H9 (cell line): ENCODE data around the gene EPHA1. TPM values are rescaled to one million over a fixed set of nuclear protein-coding genes. Genes with fewer than 3 reads are reported as not detected.

ENCODE experiments used
- DNase-seq: peaks from one replicate; pipeline ENCODE4 v3.0.0-alpha.2; 2017
- H2AFZ ChIP-seq: one replicate; pipeline ENCODE4 v1.6.1; 2013; ENCODE audit warnings: mild to moderate bottlenecking, low read length, control low read depth, moderate library complexity
- H2AK5ac ChIP-seq: 2 replicates; pipeline ENCODE4 v1.6.1; 2013; ENCODE audit warnings: low read length, control low read depth, mixed read lengths; ENCODE audit not compliant: insufficient read length
- H2BK120ac ChIP-seq: one replicate; pipeline ENCODE4 v1.6.1; 2013; ENCODE audit warnings: low read depth, mild to moderate bottlenecking, low read length, control low read depth, inconsistent platforms; ENCODE audit not compliant: poor library complexity, severe bottlenecking
- H2BK12ac ChIP-seq: 2 replicates; pipeline ENCODE4 v1.6.1; 2013; ENCODE audit warnings: low read length, control low read depth, mixed read lengths, low read depth; ENCODE audit not compliant: insufficient read length
- H2BK15ac ChIP-seq: 2 replicates; pipeline ENCODE4 v1.6.1; 2013; ENCODE audit warnings: low read depth, low read length, control low read depth
- H2BK20ac ChIP-seq: one replicate; pipeline ENCODE4 v1.6.1; 2013; ENCODE audit warnings: low read depth, mild to moderate bottlenecking, low read length, control low read depth, inconsistent platforms; ENCODE audit not compliant: poor library complexity, severe bottlenecking
- H2BK5ac ChIP-seq: 2 replicates; pipeline ENCODE4 v1.6.1; 2013; ENCODE audit warnings: low read length, control low read depth, mixed read lengths; ENCODE audit not compliant: insufficient read length
- H3K14ac ChIP-seq: 2 replicates; pipeline ENCODE4 v1.6.1; 2013; ENCODE audit warnings: low read length, control low read depth; ENCODE audit not compliant: insufficient read depth
- H3K18ac ChIP-seq: 2 replicates; pipeline ENCODE4 v1.6.1; 2013; ENCODE audit warnings: low read depth, mild to moderate bottlenecking, mixed read lengths, low read length, control low read depth; ENCODE audit not compliant: insufficient read length
- H3K23ac ChIP-seq: 2 replicates; pipeline ENCODE4 v1.6.1; 2013; ENCODE audit warnings: low read length, control low read depth, mixed read lengths, low read depth; ENCODE audit not compliant: insufficient read length
- H3K23me2 ChIP-seq: 2 replicates; pipeline ENCODE4 v1.6.1; 2013; ENCODE audit warnings: low read depth, mild to moderate bottlenecking, mixed read lengths, low read length, control low read depth; ENCODE audit not compliant: insufficient read length, poor library complexity, severe bottlenecking
- H3K27ac ChIP-seq: 2 replicates; pipeline ENCODE4 v1.5.1; 2013; ENCODE audit warnings: low read length, control low read depth, mixed read lengths, low read depth; ENCODE audit not compliant: insufficient read length
- H3K27me3 ChIP-seq: 2 replicates; pipeline ENCODE4 v1.6.1; 2013; ENCODE audit warnings: low read length, control low read depth, inconsistent platforms; ENCODE audit not compliant: insufficient read depth
- H3K4ac ChIP-seq: 2 replicates; pipeline ENCODE4 v1.6.1; 2013; ENCODE audit warnings: low read depth, mild to moderate bottlenecking, control low read depth, inconsistent platforms, low read length, moderate library complexity
- H3K4me1 ChIP-seq: 2 replicates; pipeline ENCODE4 v1.6.1; 2013; ENCODE audit warnings: low read length, control low read depth, inconsistent platforms; ENCODE audit not compliant: insufficient read depth
- H3K4me2 ChIP-seq: 2 replicates; pipeline ENCODE4 v1.6.1; 2013; ENCODE audit warnings: low read length, control low read depth, mixed read lengths; ENCODE audit not compliant: insufficient read length, insufficient read depth
- H3K56ac ChIP-seq: 2 replicates; pipeline ENCODE4 v1.6.1; 2013; ENCODE audit warnings: low read depth, mild to moderate bottlenecking, mixed read lengths, low read length, control low read depth; ENCODE audit not compliant: insufficient read length
- H3K79me1 ChIP-seq: 2 replicates; pipeline ENCODE4 v1.6.1; 2013; ENCODE audit warnings: low read depth, mild to moderate bottlenecking, moderate library complexity, low read length, control low read depth, inconsistent platforms; ENCODE audit not compliant: insufficient read depth, poor library complexity, severe bottlenecking
- H3K79me2 ChIP-seq: 2 replicates; pipeline ENCODE4 v1.6.1; 2013; ENCODE audit warnings: low read length, control low read depth, inconsistent platforms; ENCODE audit not compliant: insufficient read depth
- H3K9ac ChIP-seq: 2 replicates; pipeline ENCODE4 v1.6.1; 2013; ENCODE audit warnings: low read length, control low read depth, mixed read lengths; ENCODE audit not compliant: insufficient read length; ENCODE audit errors: extremely low read depth
- H3K9me3 ChIP-seq: one replicate; pipeline ENCODE4 v1.6.1; 2013; ENCODE audit warnings: low read depth, low read length, inconsistent platforms; ENCODE audit not compliant: control insufficient read depth
- H3T11ph ChIP-seq: one replicate; pipeline ENCODE4 v1.6.1; 2013; ENCODE audit warnings: mild to moderate bottlenecking, low read length, control low read depth, inconsistent platforms
- H4K20me1 ChIP-seq: one replicate; pipeline ENCODE4 v1.6.1; 2013; ENCODE audit not compliant: control insufficient read depth, insufficient read length, insufficient read depth
- H4K5ac ChIP-seq: 2 replicates; pipeline ENCODE4 v1.6.1; 2013; ENCODE audit warnings: low read depth, mild to moderate bottlenecking, mixed read lengths, low read length, control low read depth; ENCODE audit not compliant: insufficient read length
- H4K8ac ChIP-seq: replicated peaks from 2 replicates; pipeline ENCODE4 v1.6.1; 2013; ENCODE audit warnings: low read length, control low read depth, mixed read lengths, low read depth; ENCODE audit not compliant: insufficient read length
- H4K91ac ChIP-seq: 2 replicates; pipeline ENCODE4 v1.6.1; 2013; ENCODE audit warnings: low read depth, mild to moderate bottlenecking, moderate library complexity, mixed read lengths, low read length, control low read depth; ENCODE audit not compliant: insufficient read length
- H3K27ac Mint-ChIP-seq, 3 experiments: 2 replicates in 2 of 3; 3 replicates in 1 of 3; pipeline ENCODE4 v1.8.0; 2020 to 2021; ENCODE audit warnings: mixed read lengths in 3 of 3, mild to moderate bottlenecking in 1 of 3, moderate library complexity in 1 of 3
- H3K27me3 Mint-ChIP-seq: 2 replicates; pipeline ENCODE4 v1.8.0; 2021; ENCODE audit warnings: low read depth, mild to moderate bottlenecking, moderate library complexity, mixed read lengths
- H3K36me3 Mint-ChIP-seq, 3 experiments: 2 replicates in 2 of 3; 3 replicates in 1 of 3; pipeline ENCODE4 v1.8.0; 2020 to 2021; ENCODE audit warnings: low read depth in 3 of 3, mixed read lengths in 3 of 3; ENCODE audit not compliant: insufficient read depth in 1 of 3
- H3K4me1 Mint-ChIP-seq, 2 experiments: 2 replicates each; pipeline ENCODE4 v1.8.0; 2020; ENCODE audit warnings: mixed read lengths in 2 of 2
- H3K4me3 Mint-ChIP-seq, 2 experiments: 2 replicates in 1 of 2; 3 replicates in 1 of 2; pipeline ENCODE4 v1.8.0; 2020 to 2021; ENCODE audit warnings: mild to moderate bottlenecking in 2 of 2, mixed read lengths in 2 of 2, moderate library complexity in 1 of 2
- H3K9me3 Mint-ChIP-seq, 2 experiments: 2 replicates in 1 of 2; 3 replicates in 1 of 2; pipeline ENCODE4 v1.8.0; 2020; ENCODE audit warnings: mild to moderate bottlenecking in 2 of 2, mixed read lengths in 2 of 2, moderate library complexity in 1 of 2
- CTCF ChIP-seq: fragments of 200-600 bp; sonication (generic); conservative IDR thresholded peaks from 3 replicates; pipeline ENCODE4 v1.8.0; 2021; ENCODE audit warnings: antibody characterized with exemption, mild to moderate bottlenecking
- WGBS: extraction: QIAGEN DNeasy Blood & Tissue Kit; methylation state at CpG from one replicate; pipeline ENCODE4 v1.1.7; 2013; ENCODE audit warnings: missing lambda C conversion rate, low lambda C conversion rate, mixed read lengths; ENCODE audit not compliant: insufficient read length; ENCODE audit errors: extremely low coverage; 5-methylcytosine and 5-hydroxymethylcytosine counted together
- total RNA-seq: library from RNA; stranded (reverse); gene quantifications from 2 replicates; pipeline ENCODE4 v1.2.1, GENCODE V29; 2021

The EPHA1 gene
- total RNA-seq, 1 experiment from 2014 or later, result 109 TPM

- Mint-ChIP-seq H3K36me3 (no peaks in the 10 kb centered on the region), H3K27ac (no peak overlapping the region), H3K9me3 (peaks cover 0 to 3% of the 10 kb centered on the region in 2 experiments; a peak in 1 of 5 replicates), H3K4me3 (no peak overlapping the region), H3K4me1 (peaks cover 4 to 5% of the 10 kb centered on the region in 2 experiments), H3K27me3 (no peaks in the 10 kb centered on the region; the same call in 1 of the 2 replicates)
- Histone ChIP-seq H2AFZ (no peak overlapping the region), H4K8ac (no peak overlapping the region), H2BK15ac (no peak overlapping the region), H3K79me2 (no peaks in the 10 kb centered on the region), H3T11ph (no peak overlapping the region), H3K9ac (no peak overlapping the region), H4K91ac (no peak overlapping the region), H3K4me1 (no peaks in the 10 kb centered on the region; the same call in 1 of the 2 replicates), H3K23me2 (no peaks in the 10 kb centered on the region), H3K4ac (no peak overlapping the region), H2BK120ac (no peak overlapping the region), H3K79me1 (no peaks in the 10 kb centered on the region), H3K23ac (no peak overlapping the region), H3K27me3 (no peaks in the 10 kb centered on the region), H4K20me1 (no peaks in the 10 kb centered on the region), H2BK20ac (no peak overlapping the region), H2BK5ac (no peak overlapping the region), H3K18ac (no peak overlapping the region), H3K27ac (no peak overlapping the region), H3K14ac (no peak overlapping the region), H4K5ac (no peak overlapping the region), H3K56ac (no peak overlapping the region), H2BK12ac (no peak overlapping the region), H3K4me2 (no peak overlapping the region), H2AK5ac (no peak overlapping the region), H3K9me3 (no peaks in the 10 kb centered on the region)
- WGBS, result no CpG with 5 or more reads among the region's 2 CpGs
- DNase-seq, result no peak
- TF ChIP-seq CTCF, result no peak
Observed at GRCh38 chr7:143431109-143431508, 22.5 kb upstream of the EPHA1 start.
